GM18505 (cell line): ENCODE results near the gene HSPA2.
"Not testable (repeated sequence)": the region's sequence is repeated elsewhere in the genome, so short reads cannot be mapped to it uniquely, and the experiment has no call there.

Experiments used
- ATAC-seq: cut with Tn5 transposase; IDR thresholded peaks from one replicate; pipeline ENCODE4 v1.9.1; 2021; ENCODE audit not compliant: unreplicated experiment
- POLR2A ChIP-seq: IDR thresholded peaks from 4 replicates; pipeline ENCODE4 v1.6.1; 2011; ENCODE audit warnings: borderline replicate concordance; ENCODE audit not compliant: insufficient read depth, insufficient read length; ENCODE audit errors: extremely low read depth

Gene HSPA2

GRCh38 chr14:64554556-64554955 lies 14.0 kb downstream of the HSPA2 start:
- ATAC-seq: no peak
- no peak for TF ChIP-seq POLR2A

GRCh38 chr14:64556526-64556925 lies 16.0 kb downstream of the HSPA2 start:
- ATAC-seq: no peak
- TF ChIP-seq POLR2A: no peak

- ATAC-seq: not testable (repeated sequence)
Observed at GRCh38 chr14:64558216-64558615, 17.7 kb downstream of the HSPA2 start.

GRCh38 chr14:64561631-64562030 lies 21.1 kb downstream of the HSPA2 start:
- no peak for ATAC-seq
- no peak for TF ChIP-seq POLR2A

- no peak for TF ChIP-seq POLR2A
- ATAC-seq: no peak
Observed at GRCh38 chr14:64562436-64562835, 21.9 kb downstream of the HSPA2 start.

- TF ChIP-seq POLR2A: no peak
Observed at GRCh38 chr14:64563696-64564095, 23.2 kb downstream of the HSPA2 start.

GRCh38 chr14:64566651-64567122 lies 26.1 kb downstream of the HSPA2 start:
- ATAC-seq: no peak

More at GRCh38 chr14:64563696-64564095, 23.2 kb downstream of the HSPA2 start:
- ATAC-seq: no peak

GRCh38 chr14:64569138-64569631 lies 28.6 kb downstream of the HSPA2 start:
- no peak for ATAC-seq
- TF ChIP-seq POLR2A: no peak

More at GRCh38 chr14:64566651-64567122, 26.1 kb downstream of the HSPA2 start:
- no peak for TF ChIP-seq POLR2A

- not testable (repeated sequence) for ATAC-seq
Observed at GRCh38 chr14:64569646-64570045, 29.1 kb downstream of the HSPA2 start.

GRCh38 chr14:64572386-64573104 lies 32.0 kb downstream of the HSPA2 start:
- no peak for TF ChIP-seq POLR2A
- ATAC-seq: no peak

GRCh38 chr14:64573109-64573508 lies 32.6 kb downstream of the HSPA2 start:
- no peak for TF ChIP-seq POLR2A
- ATAC-seq: no peak

- no peak for ATAC-seq
- TF ChIP-seq POLR2A: no peak
Observed at GRCh38 chr14:64574371-64575107, 34.0 kb downstream of the HSPA2 start.

GRCh38 chr14:64577211-64577610 lies 36.7 kb downstream of the HSPA2 start:
- no peak for TF ChIP-seq POLR2A
- no peak for ATAC-seq

GRCh38 chr14:64580467-64580866 lies 39.9 kb downstream of the HSPA2 start:
- ATAC-seq: no peak
- TF ChIP-seq POLR2A: no peak

- no peak for TF ChIP-seq POLR2A
- ATAC-seq: no peak
Observed at GRCh38 chr14:64581363-64581762, 40.8 kb downstream of the HSPA2 start.

- no peak for ATAC-seq
Observed at GRCh38 chr14:64581817-64582216, 41.3 kb downstream of the HSPA2 start.

More at GRCh38 chr14:64581817-64582216, 41.3 kb downstream of the HSPA2 start:
- no peak for TF ChIP-seq POLR2A
